DND-41 (cell line): ENCODE measurements around the gene ACSL6.

Experiments
- CTCF ChIP-seq: IDR thresholded peaks from 2 replicates; pipeline ENCODE4 v1.5.1; 2012; ENCODE audit warnings: borderline replicate concordance, low read length, moderate library complexity, mild to moderate bottlenecking; ENCODE audit not compliant: poor library complexity, severe bottlenecking; ENCODE audit errors: extremely low read depth
- EZH2 ChIP-seq: IDR thresholded peaks from 3 replicates; pipeline ENCODE4 v1.6.1; 2012; ENCODE audit warnings: borderline replicate concordance, low read depth, mild to moderate bottlenecking, moderate library complexity, low read length, inconsistent platforms; ENCODE audit not compliant: severe bottlenecking

- TF ChIP-seq CTCF (no peak), EZH2 (no peak)
These were observed 15.6 kb upstream of the ACSL6 start for GRCh38 chr5:132027027-132027426.
